Trophoblast cell (in vitro differentiated cells and primary cell): ENCODE data around the gene CPSF6.

Source experiments
- DNase-seq, 2 donors: peaks; one replicate each; pipeline ENCODE4 v3.0.0-alpha.2; 2016
- H2AFZ ChIP-seq: 2 replicates; pipeline ENCODE4 v1.6.1; 2013; ENCODE audit warnings: low read length, moderate library complexity, mild to moderate bottlenecking; ENCODE audit not compliant: insufficient read depth, poor library complexity
- H2AK5ac ChIP-seq: 2 replicates; pipeline ENCODE4 v1.6.1; 2013; ENCODE audit warnings: mild to moderate bottlenecking, low read length
- H2BK120ac ChIP-seq: 2 replicates; pipeline ENCODE4 v1.6.1; 2013; ENCODE audit warnings: low read length, mild to moderate bottlenecking, moderate library complexity; ENCODE audit not compliant: insufficient read depth, poor library complexity
- H2BK12ac ChIP-seq: 2 replicates; pipeline ENCODE4 v1.6.1; 2013; ENCODE audit warnings: mild to moderate bottlenecking, low read length, moderate library complexity
- H2BK5ac ChIP-seq: 2 replicates; pipeline ENCODE4 v1.6.1; 2013; ENCODE audit warnings: low read length, low read depth, moderate library complexity, mild to moderate bottlenecking; ENCODE audit not compliant: poor library complexity
- H3K14ac ChIP-seq: 2 replicates; pipeline ENCODE4 v1.6.1; 2013; ENCODE audit warnings: mild to moderate bottlenecking, low read length
- H3K18ac ChIP-seq: 2 replicates; pipeline ENCODE4 v1.6.1; 2013; ENCODE audit warnings: mild to moderate bottlenecking, low read length
- H3K23ac ChIP-seq: 2 replicates; pipeline ENCODE4 v1.6.1; 2013; ENCODE audit warnings: low read length
- H3K27ac ChIP-seq: 2 replicates; pipeline ENCODE4 v1.5.1; 2013; ENCODE audit warnings: low read depth, mild to moderate bottlenecking, inconsistent platforms, low read length, moderate library complexity
- H3K27me3 ChIP-seq: 2 replicates; pipeline ENCODE4 v1.6.1; 2013; ENCODE audit warnings: inconsistent platforms, mild to moderate bottlenecking, low read length, moderate library complexity; ENCODE audit not compliant: insufficient read depth
- H3K36me3 ChIP-seq, 2 experiments: 1 replicate in 1 of 2; 2 replicates in 1 of 2; pipeline ENCODE4 v1.6.1; 2013; ENCODE audit warnings: low read length in 2 of 2, mild to moderate bottlenecking in 2 of 2, moderate library complexity in 1 of 2; ENCODE audit not compliant: insufficient read depth in 2 of 2, control insufficient read depth in 1 of 2
- H3K4ac ChIP-seq: 2 replicates; pipeline ENCODE4 v1.6.1; 2013; ENCODE audit warnings: low read depth, mild to moderate bottlenecking, low read length, moderate library complexity
- H3K4me1 ChIP-seq, 2 experiments: 1 replicate in 1 of 2; 2 replicates in 1 of 2; pipeline ENCODE4 v1.6.1; 2013; ENCODE audit warnings: low read length in 2 of 2, mild to moderate bottlenecking in 2 of 2, moderate library complexity in 1 of 2; ENCODE audit not compliant: insufficient read depth in 2 of 2, control insufficient read depth in 1 of 2
- H3K4me2 ChIP-seq: 2 replicates; pipeline ENCODE4 v1.6.1; 2013; ENCODE audit warnings: inconsistent platforms, mild to moderate bottlenecking, low read length, moderate library complexity
- H3K4me3 ChIP-seq: 2 replicates; pipeline ENCODE4 v1.5.1; 2013; ENCODE audit warnings: mild to moderate bottlenecking, low read depth, low read length, inconsistent platforms
- H3K79me1 ChIP-seq: one replicate; pipeline ENCODE4 v1.6.1; 2013; ENCODE audit warnings: low read length
- H3K79me2 ChIP-seq: 2 replicates; pipeline ENCODE4 v1.6.1; 2013; ENCODE audit warnings: low read length, mild to moderate bottlenecking; ENCODE audit not compliant: control insufficient read depth, insufficient read depth, poor library complexity
- H3K9ac ChIP-seq: 2 replicates; pipeline ENCODE4 v1.6.1; 2013; ENCODE audit warnings: mild to moderate bottlenecking, low read length
- H3K9me3 ChIP-seq: 2 replicates; pipeline ENCODE4 v1.6.1; 2013; ENCODE audit warnings: low read depth, mild to moderate bottlenecking, control low read depth, inconsistent platforms, low read length; ENCODE audit not compliant: insufficient read depth
- H4K12ac ChIP-seq: 2 replicates; pipeline ENCODE4 v1.6.1; 2013; ENCODE audit warnings: low read depth, mild to moderate bottlenecking, low read length, moderate library complexity
- H4K8ac ChIP-seq: 2 replicates; pipeline ENCODE4 v1.6.1; 2013; ENCODE audit warnings: low read depth, mild to moderate bottlenecking, low read length, moderate library complexity
- H4K91ac ChIP-seq: one replicate; pipeline ENCODE4 v1.6.1; 2013; ENCODE audit warnings: low read depth, mild to moderate bottlenecking, low read length, moderate library complexity
- WGBS: extraction: QIAGEN DNeasy Blood & Tissue Kit; methylation state at CpG from one replicate; pipeline ENCODE4 v1.1.7; 2013; ENCODE audit warnings: missing lambda C conversion rate; ENCODE audit not compliant: insufficient read length, insufficient coverage; ENCODE audit errors: extremely low coverage; 5-methylcytosine and 5-hydroxymethylcytosine counted together

The CPSF6 gene

DNA sequence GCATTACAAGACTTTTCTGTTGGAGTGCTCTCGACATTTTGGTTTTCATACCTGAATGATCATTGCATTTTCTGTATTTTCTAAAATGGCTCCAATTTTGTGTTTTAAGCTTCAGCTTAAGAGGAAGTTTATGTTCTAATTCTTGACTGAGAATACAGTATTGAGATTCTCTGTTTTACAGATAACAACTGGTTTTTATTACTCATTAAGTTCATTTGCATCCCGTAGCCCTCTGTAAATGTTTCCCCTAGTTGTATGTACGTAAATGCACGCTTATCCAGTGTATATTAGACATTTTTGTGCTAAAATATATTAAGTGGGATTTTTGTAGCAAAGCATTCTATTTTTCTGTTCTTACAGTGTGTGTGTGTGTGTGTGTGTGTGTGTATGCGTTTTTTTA lies 33.1 kb downstream of the CPSF6 start:
- no peak overlapping the region for H4K8ac ChIP-seq
- no peak overlapping the region for H3K23ac ChIP-seq
- H3K4me2 ChIP-seq = no peak overlapping the region
- H3K4me1 ChIP-seq = no peaks in the 10 kb centered on the region
- no peaks in the 10 kb centered on the region for H3K79me2 ChIP-seq
- H3K79me1 ChIP-seq = no peaks in the 10 kb centered on the region
- WGBS = no CpG with 5 or more reads among the region's 5 CpGs
- H2AK5ac ChIP-seq = no peak overlapping the region
- no peaks in the 10 kb centered on the region for H3K27me3 ChIP-seq
- no peak overlapping the region for H2BK120ac ChIP-seq
- H3K4ac ChIP-seq = no peak overlapping the region
- H3K9ac ChIP-seq = no peak overlapping the region
- no peak overlapping the region for H3K27ac ChIP-seq
- H3K14ac ChIP-seq = no peak overlapping the region
- DNase-seq = no peak
- H2BK12ac ChIP-seq = no peak overlapping the region
- H2AFZ ChIP-seq = no peak overlapping the region
- H3K18ac ChIP-seq = no peak overlapping the region
- no peaks in the 10 kb centered on the region for H3K36me3 ChIP-seq
- no peak overlapping the region for H4K91ac ChIP-seq
- no peak overlapping the region for H3K4me3 ChIP-seq
- H2BK5ac ChIP-seq = no peak overlapping the region
- H4K12ac ChIP-seq = no peak overlapping the region
- no peaks in the 10 kb centered on the region for H3K9me3 ChIP-seq

DNA sequence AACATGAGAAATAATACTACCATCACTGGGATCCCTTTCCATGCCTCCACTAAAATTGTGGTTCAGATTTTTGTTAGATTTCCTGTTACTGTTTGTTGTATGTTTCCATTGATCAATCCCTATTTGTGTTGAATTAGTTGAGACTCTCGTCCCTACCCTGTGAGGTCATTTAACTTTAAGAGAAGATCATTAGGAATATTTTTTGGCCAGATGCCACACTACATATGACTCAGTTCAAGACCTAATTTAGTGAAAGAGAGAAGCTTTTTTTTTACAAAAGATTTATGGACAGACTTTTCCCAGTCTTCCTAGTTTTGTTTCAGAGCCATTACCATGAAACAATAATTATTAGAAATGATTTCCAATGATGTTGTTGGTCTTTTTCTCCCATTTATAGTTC lies 35.5 kb downstream of the CPSF6 start:
- Histone ChIP-seq H2AK5ac (no peak overlapping the region), H3K14ac (no peak overlapping the region), H3K4ac (no peak overlapping the region), H3K9ac (no peak overlapping the region), H4K8ac (no peak overlapping the region), H3K23ac (no peak overlapping the region), H2BK12ac (no peak overlapping the region), H2AFZ (no peak overlapping the region), H3K4me3 (no peak overlapping the region), H3K18ac (no peak overlapping the region), H3K27me3 (no peaks in the 10 kb centered on the region), H3K36me3 (no peaks in the 10 kb centered on the region), H3K79me1 (no peaks in the 10 kb centered on the region), H3K9me3 (no peaks in the 10 kb centered on the region), H2BK120ac (no peak overlapping the region), H3K4me2 (no peak overlapping the region), H3K79me2 (no peaks in the 10 kb centered on the region), H2BK5ac (no peak overlapping the region), H3K4me1 (no peaks in the 10 kb centered on the region), H3K27ac (no peak overlapping the region), H4K12ac (no peak overlapping the region), H4K91ac (no peak overlapping the region)
- no peak for DNase-seq
- WGBS = no CpG with 5 or more reads among the region's 1 CpG

DNA sequence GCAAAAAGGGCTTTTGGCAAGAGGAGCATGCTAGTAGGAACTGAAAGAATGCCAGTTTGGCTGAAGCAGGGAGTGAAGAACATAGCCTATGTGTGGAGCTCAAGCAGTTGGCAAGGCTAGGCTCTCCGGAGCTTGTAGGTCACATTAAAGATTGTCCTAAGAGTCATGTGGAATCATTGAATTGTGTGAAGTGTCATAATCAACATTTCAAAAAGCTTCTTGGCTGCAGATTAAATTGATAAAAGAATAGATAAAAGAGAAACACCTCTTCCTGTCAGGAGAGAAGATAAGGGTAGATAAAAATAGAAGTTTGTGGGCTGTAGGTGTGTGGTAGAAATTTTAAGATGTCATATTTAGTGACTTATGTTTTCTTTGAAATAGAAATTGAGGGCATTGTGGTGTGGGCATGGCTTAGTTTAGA lies 36.1 kb downstream of the CPSF6 start:
- no peak overlapping the region for H2BK12ac ChIP-seq
- H3K23ac ChIP-seq = no peak overlapping the region
- no peak overlapping the region for H4K91ac ChIP-seq
- H3K4me1 ChIP-seq = no peaks in the 10 kb centered on the region
- H4K8ac ChIP-seq = no peak overlapping the region
- H3K14ac ChIP-seq = no peak overlapping the region
- no CpG with 5 or more reads among the region's 1 CpG for WGBS
- no peak overlapping the region for H3K9ac ChIP-seq
- H4K12ac ChIP-seq = no peak overlapping the region
- no peak overlapping the region for H2BK120ac ChIP-seq
- H3K4me2 ChIP-seq = no peak overlapping the region
- peak in 1 of 2 donors; percentile 66 for DNase-seq
- H3K4me3 ChIP-seq = no peak overlapping the region
- H3K27me3 ChIP-seq = no peaks in the 10 kb centered on the region
- H3K9me3 ChIP-seq = no peaks in the 10 kb centered on the region
- no peak overlapping the region for H3K18ac ChIP-seq
- no peak overlapping the region for H2AK5ac ChIP-seq
- H3K79me2 ChIP-seq = no peaks in the 10 kb centered on the region
- no peak overlapping the region for H3K4ac ChIP-seq
- H3K27ac ChIP-seq = no peak overlapping the region
- H2BK5ac ChIP-seq = no peak overlapping the region
- H3K79me1 ChIP-seq = no peaks in the 10 kb centered on the region
- no peaks in the 10 kb centered on the region for H3K36me3 ChIP-seq
- H2AFZ ChIP-seq = no peak overlapping the region

DNA sequence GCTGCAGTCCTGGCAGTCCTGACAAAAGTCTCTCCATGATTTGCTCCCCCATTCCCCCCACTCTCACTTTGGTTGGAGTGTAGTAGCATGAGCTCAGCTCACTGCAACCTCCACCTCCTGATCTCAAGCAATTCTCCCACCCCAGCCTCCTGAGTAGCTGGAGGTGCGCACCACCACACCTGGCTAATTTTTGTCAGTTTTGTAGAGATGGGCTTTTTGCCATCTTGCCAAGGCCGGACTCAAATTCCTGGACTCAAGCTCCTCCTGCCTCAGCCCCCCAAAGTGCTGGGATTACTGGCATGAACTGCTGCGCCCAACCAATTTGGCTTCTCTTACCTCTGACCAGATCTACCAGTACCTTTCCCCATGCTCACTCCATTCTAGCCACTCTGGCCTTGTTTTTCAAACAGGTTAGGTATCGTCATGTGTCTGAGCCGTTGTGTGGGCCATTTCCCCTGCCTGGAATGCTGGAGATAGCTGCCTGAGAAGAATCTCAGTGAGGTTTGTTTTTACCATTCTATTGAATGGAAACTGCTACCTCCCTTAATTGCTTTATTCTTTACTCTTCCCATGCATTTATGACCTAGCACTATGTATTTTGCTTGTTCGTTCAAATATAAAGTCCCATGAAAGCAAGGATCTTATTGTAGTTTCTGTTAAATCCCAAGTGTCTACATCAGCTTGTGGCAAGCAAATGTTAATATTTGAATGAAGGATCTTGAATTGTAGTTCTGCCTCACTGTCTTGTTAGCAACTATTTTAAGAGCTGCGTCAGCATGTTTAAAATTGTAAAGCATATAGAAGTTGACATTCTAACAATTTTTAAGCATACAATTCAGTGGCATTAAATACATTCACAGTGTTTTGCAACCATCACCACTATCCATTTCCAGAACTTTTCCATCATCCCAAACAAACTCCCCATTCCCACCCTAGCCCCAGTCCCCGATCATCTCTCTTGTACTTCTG lies 39.7 kb downstream of the CPSF6 start:
- no peak overlapping the region for H3K9ac ChIP-seq
- no peak overlapping the region for H4K91ac ChIP-seq
- H2BK5ac ChIP-seq = no peak overlapping the region
- H2AFZ ChIP-seq = no peak overlapping the region
- H3K79me2 ChIP-seq = no peaks in the 10 kb centered on the region
- no peaks in the 10 kb centered on the region for H3K9me3 ChIP-seq
- H3K79me1 ChIP-seq = no peaks in the 10 kb centered on the region
- peak in 1 of 2 donors; percentile 19 for DNase-seq
- no peak overlapping the region for H2BK120ac ChIP-seq
- H4K8ac ChIP-seq = no peak overlapping the region
- no peak overlapping the region for H3K27ac ChIP-seq
- H3K14ac ChIP-seq = no peak overlapping the region
- no peaks in the 10 kb centered on the region for H3K27me3 ChIP-seq
- no peak overlapping the region for H3K23ac ChIP-seq
- no peak overlapping the region for H3K4me2 ChIP-seq
- H3K18ac ChIP-seq = no peak overlapping the region
- H3K36me3 ChIP-seq = no peaks in the 10 kb centered on the region
- no peaks in the 10 kb centered on the region for H3K4me1 ChIP-seq
- no peak overlapping the region for H3K4me3 ChIP-seq
- no peak overlapping the region for H4K12ac ChIP-seq
- WGBS = no CpG with 5 or more reads among the region's 8 CpGs
- H2AK5ac ChIP-seq = no peak overlapping the region
- no peak overlapping the region for H3K4ac ChIP-seq
- H2BK12ac ChIP-seq = no peak overlapping the region
